Stimulated activated CD8-positive, alpha-beta memory T cell treated with anti-CD3 and anti-CD28 coated beads, Interleukin-2, amount 100 ng/mL, for 1 hour (primary cell): ENCODE results near the gene C1QTNF1.

Source experiments
- DNase-seq, 2 donors: peaks; one replicate each; pipeline ENCODE4 v3.0.0-alpha.2; 2020; ENCODE audit warnings: low read depth in 2 of 2

The C1QTNF1 gene

DNA sequence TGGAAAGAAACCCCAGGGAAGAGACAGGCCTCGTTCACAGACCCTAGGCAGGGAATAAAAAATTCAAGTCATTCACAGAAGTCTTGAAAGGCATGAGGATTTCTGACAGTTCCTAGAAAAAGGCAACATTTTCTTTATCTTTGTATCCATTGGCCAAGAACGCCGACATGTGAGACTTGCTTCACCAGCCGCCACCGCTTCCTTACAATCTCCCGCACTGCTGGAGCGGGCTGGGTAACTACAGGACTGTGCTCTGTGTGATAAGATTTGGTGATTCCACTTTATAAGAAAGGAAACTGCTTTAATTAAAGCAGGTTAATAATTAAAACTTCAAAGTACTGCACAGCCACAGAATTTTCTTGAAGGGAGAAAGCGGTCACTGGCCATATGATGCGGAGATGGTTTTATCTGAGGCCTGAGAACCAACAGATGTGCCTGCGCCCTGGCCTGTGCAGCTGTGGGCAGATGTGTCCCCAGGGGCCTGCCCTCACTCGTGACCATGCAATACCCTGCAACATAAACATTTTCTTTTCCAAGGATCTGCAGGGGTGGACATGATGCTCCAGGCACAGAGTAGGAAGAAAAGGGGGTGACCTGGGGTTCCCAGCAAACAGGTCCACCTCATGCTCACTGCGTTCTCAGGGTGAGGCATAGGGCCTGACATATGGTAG, 31.3 kb upstream of the C1QTNF1 start:
- no peak for DNase-seq

DNA sequence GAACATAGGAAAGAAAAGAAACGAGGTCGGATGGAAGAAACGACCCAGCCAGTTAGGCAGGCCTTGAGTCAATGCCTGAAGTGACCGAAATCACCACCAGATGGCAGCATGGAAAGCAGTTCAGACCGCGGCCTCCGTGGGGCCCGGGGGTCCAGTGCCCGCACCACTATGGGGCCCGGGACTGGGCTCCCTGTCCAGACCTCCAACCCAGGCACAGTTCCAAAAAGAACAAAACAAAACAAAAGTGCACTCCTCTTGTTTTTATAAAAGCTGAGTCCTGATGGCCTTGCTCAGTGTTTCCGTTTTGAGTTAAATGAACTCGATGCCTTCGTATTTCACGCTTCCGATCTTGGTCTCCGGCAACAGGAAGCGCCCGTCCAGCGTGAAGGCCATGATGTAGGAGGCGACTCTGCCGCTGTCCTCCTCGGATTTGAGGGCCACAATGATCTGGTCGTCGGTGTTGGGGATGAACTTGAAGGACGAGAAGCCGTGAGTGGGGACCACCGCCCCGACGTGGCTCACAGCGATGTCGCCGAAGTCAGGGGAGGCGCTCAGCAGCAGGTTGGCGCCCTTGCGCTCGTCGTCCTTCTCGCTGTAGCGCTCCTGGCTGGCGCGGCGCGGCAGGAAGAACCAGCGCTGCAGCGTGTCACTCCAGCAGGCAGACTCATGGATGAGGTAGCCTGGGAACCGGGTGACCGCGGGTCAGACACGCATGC, 30.6 kb upstream of the C1QTNF1 start:
- DNase-seq: peak; percentile 13 to 35

DNA sequence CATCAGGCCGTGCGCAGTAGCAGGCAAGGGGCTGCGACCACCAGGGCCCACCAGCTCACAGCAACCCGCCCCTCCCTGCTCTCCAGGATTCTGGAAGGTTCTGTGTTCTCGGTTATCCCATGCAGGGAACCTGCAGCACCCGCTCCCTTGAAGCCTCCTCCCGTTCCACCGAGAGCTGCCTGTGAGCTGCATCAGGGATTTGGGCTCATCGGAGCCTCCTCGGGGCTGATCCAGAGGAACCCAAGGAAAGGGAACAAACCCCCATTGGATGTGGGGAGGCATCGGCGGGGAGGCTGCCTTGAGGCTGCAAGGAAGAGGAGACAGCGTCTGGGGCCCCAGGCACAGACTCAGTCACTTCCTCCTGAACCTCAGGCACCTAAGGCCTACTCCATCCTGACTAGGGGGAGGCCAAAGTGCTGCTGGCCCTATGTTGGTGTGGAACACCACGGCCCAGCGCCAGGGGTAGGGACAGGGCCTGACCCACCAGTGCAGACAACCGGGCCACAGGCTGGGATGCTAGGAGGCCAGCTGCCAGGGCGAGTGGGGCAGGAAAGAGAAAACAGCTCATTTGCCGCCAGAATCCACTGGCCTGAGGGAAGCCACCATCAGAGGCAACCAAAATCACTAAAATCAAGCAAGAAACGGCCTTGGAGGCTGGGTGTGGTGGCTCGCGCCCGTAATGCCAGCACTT, 29.8 kb upstream of the C1QTNF1 start:
- no peak for DNase-seq

DNA sequence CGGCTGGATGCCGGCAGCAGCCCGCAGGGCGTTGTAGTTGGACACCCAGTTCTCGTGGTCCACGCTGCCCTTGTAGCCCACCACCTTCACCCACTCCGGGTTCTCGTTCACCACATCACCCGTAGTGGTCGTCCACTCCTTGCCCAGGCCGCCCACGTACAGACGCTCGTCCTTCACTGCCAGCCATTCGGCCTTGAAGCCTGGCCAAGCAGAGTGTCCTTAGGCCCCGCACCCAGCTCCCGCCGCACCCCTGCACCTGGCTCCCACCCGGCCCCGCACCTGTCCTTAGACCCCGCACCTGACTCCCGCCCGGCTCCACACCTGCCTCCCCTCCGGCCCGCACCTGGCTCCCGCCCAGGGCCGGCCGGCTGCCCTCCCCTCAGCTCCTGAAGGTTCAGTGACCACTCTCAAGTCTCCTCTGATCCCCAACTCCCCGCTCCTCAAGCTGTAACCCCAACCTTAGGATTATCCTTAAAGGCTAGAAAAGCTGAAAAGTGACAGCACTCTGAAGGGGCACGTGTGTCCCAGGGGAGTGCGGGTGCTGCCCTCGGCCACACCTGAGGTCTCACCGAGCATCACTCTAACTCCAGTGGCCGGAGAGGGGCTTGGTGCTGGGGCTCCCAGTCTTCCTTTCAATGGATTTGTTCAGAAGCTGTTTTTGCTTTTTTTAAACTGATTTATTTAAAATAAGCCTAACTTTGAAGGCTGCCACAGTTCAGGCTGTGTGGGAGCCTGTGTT, 28.8 kb upstream of the C1QTNF1 start:
- DNase-seq: no peak

DNA sequence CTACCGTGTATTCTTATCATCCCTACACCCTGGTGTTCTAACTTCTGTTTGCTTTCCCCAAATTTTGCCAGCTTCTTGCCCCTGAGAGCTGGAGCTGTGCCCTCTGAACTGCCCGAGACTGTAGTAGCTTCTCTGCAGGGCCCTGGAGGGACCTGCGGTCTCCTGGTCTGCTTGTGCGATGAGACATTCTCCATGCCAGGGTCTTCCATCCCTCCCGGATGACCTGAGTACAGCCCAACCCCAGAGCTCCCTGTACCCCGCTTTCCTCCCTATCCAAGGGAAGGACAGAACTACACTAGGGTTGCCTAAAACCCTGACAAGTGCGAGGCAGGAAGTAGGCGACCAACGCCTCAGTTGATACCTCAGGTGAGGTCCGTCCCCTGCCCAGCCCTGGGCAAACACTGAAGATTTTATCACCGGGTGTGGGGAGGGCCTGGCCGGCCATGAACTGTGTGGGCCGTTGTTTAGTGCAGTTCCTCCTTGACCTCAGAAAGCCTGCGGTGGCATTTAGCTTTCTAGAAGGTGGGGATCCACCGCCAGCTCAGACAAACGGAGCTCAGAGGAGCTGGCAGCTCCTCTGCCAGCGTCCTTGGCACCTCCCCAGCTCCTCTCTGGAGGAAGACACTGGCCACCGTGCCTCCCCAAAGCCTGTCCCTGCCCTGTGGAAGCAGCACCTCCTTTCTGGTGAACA, 28.1 kb upstream of the C1QTNF1 start:
- no peak for DNase-seq

- no peak for DNase-seq
These were observed 27.2 kb upstream of the C1QTNF1 start for GRCh38 chr17:78996781-78997201.

DNA sequence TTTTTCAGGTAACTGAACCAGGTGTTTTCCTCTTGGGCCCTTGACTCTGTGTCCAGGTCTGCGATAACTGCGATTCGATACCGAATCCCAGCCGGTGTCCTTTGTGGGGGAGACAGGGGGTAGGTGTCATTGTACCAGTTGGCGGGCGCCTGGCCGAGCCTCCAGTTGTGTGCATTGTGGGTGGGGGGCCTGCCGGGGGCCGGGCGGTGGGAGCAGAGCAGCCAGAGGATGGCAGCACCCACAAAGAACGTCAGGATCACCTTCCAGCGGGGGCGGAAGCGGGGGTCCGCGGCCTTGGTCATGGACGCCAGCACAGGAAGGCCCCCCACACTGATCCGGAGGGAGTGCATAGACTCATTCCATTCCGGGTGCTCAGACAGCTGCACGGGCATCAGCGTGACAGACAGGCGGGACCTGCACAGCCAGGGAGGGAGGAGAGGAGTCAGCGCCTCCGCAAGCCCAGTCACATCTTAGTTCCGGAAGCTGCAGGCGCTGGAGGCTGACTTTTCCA, 26.7 kb upstream of the C1QTNF1 start:
- no peak for DNase-seq

GRCh38 chr17:78997881-78998280, 26.1 kb upstream of the C1QTNF1 start:
- no peak for DNase-seq

GRCh38 chr17:78998311-78999055, 25.5 kb upstream of the C1QTNF1 start:
- no peak for DNase-seq

GRCh38 chr17:78999056-78999768, 24.8 kb upstream of the C1QTNF1 start:
- no peak for DNase-seq

DNA sequence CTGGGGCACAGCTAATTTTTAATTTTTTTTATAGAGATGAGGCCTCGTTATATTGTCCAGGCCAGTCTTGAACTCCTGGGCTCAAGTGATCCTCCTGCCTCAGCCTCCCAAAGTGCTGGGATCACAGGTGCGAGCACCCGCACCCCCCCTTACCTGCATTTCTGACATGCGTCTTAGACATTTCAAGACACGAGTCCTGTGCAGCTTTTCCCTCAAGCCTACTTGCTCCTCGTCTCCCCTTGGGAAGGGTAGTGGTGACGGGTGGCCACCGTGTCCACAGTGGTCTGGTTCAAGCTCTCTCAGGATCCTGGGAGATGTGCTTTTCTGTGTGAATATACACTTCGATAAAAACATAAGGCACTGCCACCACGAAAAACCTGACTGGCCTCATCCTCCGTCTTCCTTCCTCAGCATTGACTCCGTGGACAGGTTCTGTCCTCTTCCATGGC, 24.0 kb upstream of the C1QTNF1 start:
- DNase-seq: no peak

GRCh38 chr17:79000396-79001189, 23.4 kb upstream of the C1QTNF1 start:
- DNase-seq: no peak

GRCh38 chr17:79001190-79002020, 22.6 kb upstream of the C1QTNF1 start:
- no peak for DNase-seq

DNA sequence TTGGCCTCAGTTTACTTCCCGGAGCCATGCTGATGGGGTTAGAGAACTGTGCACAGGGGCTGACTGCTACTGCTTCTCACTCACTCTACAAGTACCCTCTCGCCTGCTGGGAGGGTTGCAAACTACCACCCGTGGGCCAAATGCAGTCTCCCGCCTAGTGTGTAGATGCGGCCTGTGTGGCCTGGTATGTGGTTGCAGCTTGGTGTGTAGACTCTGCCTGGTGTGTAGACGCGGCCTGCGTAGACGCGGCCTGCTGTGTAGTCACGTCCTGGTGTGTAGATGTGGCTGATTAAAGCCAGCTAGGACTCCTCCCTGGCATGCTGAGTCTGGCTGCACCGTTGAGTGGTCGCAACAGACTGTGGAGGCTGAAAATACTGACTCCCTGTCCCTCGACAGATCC, 21.7 kb upstream of the C1QTNF1 start:
- DNase-seq: no peak

DNA sequence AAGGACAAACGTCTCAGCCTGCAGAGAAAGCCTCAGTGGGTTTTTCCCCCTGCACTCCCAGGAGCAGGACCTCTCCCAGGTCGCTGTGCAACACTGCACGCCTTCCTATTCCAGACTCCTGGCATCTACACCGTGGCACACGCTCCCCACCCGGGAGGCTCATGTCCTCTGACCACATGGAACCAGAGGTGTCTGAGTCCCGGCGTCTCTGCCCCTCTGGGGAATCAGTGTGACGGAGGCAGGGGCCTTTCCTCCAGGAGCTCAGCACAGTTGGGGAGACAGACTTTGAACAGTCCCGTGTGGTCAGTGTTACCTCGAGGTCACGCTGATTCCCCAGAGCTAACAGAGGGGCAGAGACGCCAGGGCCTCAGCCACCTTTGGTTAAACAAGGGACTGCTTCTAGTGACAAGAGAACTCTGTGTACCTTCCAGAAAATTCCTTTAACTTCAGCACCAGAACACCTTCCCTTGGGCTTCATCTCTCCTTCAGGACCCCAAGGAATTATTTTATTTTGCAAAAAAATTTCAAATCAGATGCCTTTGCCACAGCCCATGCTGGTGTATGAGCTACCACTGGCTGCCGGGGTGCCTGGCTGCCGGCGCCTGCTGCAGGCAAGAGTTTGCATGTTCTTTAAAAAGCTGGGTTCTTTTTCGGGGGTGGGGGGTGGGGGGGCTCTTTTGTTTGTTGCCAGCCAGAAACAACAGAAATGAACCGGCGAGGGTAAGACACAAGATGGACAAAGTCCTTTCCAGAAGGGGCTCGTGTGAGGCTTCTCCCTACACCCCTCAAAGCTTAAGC, 21.0 kb upstream of the C1QTNF1 start:
- DNase-seq: no peak

DNA sequence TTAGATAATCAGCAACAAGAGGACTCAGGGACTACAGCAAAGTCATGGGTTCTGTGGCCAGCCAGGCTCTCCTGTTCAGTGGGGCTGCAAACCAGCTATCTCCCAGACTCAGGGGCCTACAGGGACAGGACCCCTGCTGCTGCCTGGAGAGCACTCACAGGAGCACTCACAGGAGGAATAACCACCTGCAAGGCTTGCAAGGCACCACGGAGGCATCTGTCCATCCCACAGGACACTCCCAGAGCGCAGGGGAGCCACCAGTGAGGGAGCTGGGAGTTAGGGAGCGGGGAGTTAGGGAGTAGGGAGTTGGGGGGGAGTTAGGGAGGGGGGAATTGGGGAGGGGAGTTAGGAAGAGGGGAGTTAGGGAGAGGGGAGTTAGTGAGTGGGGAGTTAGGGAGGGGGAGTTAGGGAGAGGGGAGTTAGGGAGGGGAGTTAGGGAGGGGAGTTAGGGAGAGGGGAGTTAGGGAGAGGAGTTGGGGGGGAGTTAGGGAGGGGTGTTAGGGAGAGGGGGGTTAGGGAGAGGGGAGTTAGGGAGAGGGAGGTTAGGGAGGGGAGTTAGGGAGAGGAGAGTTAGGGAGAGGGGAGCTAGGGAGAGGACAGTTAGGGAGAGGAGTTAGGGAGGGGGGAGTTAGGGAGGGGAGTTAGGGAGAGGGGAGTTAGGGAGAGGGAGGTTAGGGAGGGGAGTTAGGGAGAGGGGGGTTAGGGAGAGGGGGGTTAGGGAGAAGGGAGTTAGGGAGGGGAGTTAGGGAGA, 20.1 kb upstream of the C1QTNF1 start:
- no peak for DNase-seq
